Measurements from ENCODE around the gene CSNK1A1.

DNA sequence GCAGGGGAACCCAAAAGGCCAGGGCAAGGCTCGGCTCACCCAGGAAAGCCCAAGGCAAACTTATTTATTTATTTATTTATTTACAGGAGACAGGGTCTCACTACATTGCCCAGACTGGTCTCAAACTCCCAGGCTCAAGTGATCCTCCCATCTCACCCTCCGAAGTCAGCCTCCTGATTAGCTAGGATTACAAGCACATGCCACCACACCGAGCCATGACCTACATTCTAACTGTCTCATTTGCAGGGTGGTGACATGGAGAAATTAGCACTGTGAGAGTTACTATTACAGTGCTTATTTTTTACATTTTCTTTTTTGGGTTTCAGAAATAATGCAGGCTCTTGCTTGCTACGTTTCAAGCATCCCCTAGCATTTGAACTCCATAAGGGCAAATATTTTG lies 48.1 kb upstream of the CSNK1A1 start:
- TF ChIP-seq CTCF (IDR thresholded peaks at IDR 0.05) = no peak
- no peak for TF ChIP-seq POLR2A (IDR thresholded peaks at IDR 0.05)

Measured in uterus (tissue), 2 donors.